SK-N-SH treated with all-trans-retinoic acid at 6 μM for 48 hours (cell line): ENCODE measurements around the gene MCM5.

Source experiments
- ATAC-seq: fragments of 200-7000 bp; cut with Tn5 transposase; 3 replicates; pipeline ENCODE4 v1.9.1; 2020; ENCODE audit warnings: mild to moderate bottlenecking, moderate library complexity
- ARNTL ChIP-seq: fragments of 450-650 bp; formaldehyde crosslinking; IDR thresholded peaks from 2 replicates; pipeline ENCODE4 v1.5.0; 2020; ENCODE audit warnings: low read depth, mild to moderate bottlenecking, moderate library complexity, borderline replicate concordance
- BACH2 ChIP-seq: fragments of 250-450 bp; sonication (Bioruptor Pico); IDR thresholded peaks from 2 replicates; pipeline ENCODE4 v1.9.0; 2021; ENCODE audit warnings: mild to moderate bottlenecking, borderline replicate concordance
- CREB5 ChIP-seq: fragments of 250-450 bp; sonication (Bioruptor Pico); IDR thresholded peaks from 2 replicates; pipeline ENCODE4 v1.5.1; 2020; ENCODE audit warnings: low read depth, mild to moderate bottlenecking, moderate library complexity
- CSDC2 ChIP-seq: fragments of 250-450 bp; sonication (Bioruptor Pico); IDR thresholded peaks from 2 replicates; pipeline ENCODE4 v1.5.0; 2020; ENCODE audit warnings: mild to moderate bottlenecking, moderate library complexity
- CSRNP3 ChIP-seq: fragments of 250-450 bp; sonication (Bioruptor Pico); IDR thresholded peaks from 2 replicates; pipeline ENCODE4 v1.5.1; 2021; ENCODE audit warnings: mild to moderate bottlenecking, moderate library complexity
- ESRRG ChIP-seq: fragments of 250-450 bp; sonication (Bioruptor Pico); IDR thresholded peaks from 2 replicates; pipeline ENCODE4 v1.6.1; 2021; ENCODE audit warnings: mild to moderate bottlenecking
- GLIS3 ChIP-seq: fragments of 250-450 bp; sonication (Bioruptor Pico); IDR thresholded peaks from 2 replicates; pipeline ENCODE4 v1.5.0; 2020; ENCODE audit warnings: mild to moderate bottlenecking, moderate library complexity
- OSR1 ChIP-seq: fragments of 250-450 bp; sonication (Bioruptor Pico); IDR thresholded peaks from 2 replicates; pipeline ENCODE4 v1.8.0; 2022; ENCODE audit warnings: moderate library complexity, mild to moderate bottlenecking, inconsistent platforms
- PATZ1 ChIP-seq: fragments of 250-450 bp; sonication (Bioruptor Pico); IDR thresholded peaks from 2 replicates; pipeline ENCODE4 v1.8.0; 2020; ENCODE audit warnings: mild to moderate bottlenecking, moderate library complexity, borderline replicate concordance
- PPARA ChIP-seq: fragments of 250-450 bp; sonication (Bioruptor Pico); IDR thresholded peaks from 2 replicates; pipeline ENCODE4 v1.5.0; 2020; ENCODE audit warnings: mild to moderate bottlenecking, borderline replicate concordance
- RARB ChIP-seq: fragments of 250-450 bp; sonication (Bioruptor Pico); IDR thresholded peaks from 2 replicates; pipeline ENCODE4 v1.8.0; 2021; ENCODE audit warnings: mild to moderate bottlenecking, moderate library complexity
- SNAI2 ChIP-seq: fragments of 250-450 bp; sonication (Bioruptor Pico); IDR thresholded peaks from 2 replicates; pipeline ENCODE4 v1.5.0; 2020; ENCODE audit warnings: mild to moderate bottlenecking, moderate library complexity
- TOX ChIP-seq: fragments of 250-450 bp; sonication (Bioruptor Pico); IDR thresholded peaks from 2 replicates; pipeline ENCODE4 v1.8.0; 2021; ENCODE audit warnings: mild to moderate bottlenecking, moderate library complexity, borderline replicate concordance
- TSHZ2 ChIP-seq: fragments of 250-450 bp; sonication (Bioruptor Pico); IDR thresholded peaks from 2 replicates; pipeline ENCODE4 v1.5.0; 2020; ENCODE audit warnings: mild to moderate bottlenecking, moderate library complexity
- ZC3H10 ChIP-seq: fragments of 250-450 bp; sonication (Bioruptor Pico); IDR thresholded peaks from 2 replicates; pipeline ENCODE4 v1.5.1; 2021; ENCODE audit warnings: mild to moderate bottlenecking, moderate library complexity
- ZFP3 ChIP-seq: fragments of 250-450 bp; sonication (Bioruptor Pico); IDR thresholded peaks from 2 replicates; pipeline ENCODE4 v1.5.0; 2020; ENCODE audit warnings: mild to moderate bottlenecking, moderate library complexity
- ZFP30 ChIP-seq: fragments of 450-650 bp; formaldehyde crosslinking; IDR thresholded peaks from 2 replicates; pipeline ENCODE4 v1.5.0; 2022; ENCODE audit warnings: mild to moderate bottlenecking, moderate library complexity
- ZNF565 ChIP-seq: fragments of 450-650 bp; formaldehyde crosslinking; conservative IDR thresholded peaks from 2 replicates; pipeline ENCODE4 v1.5.0; 2020; ENCODE audit warnings: low read depth, mild to moderate bottlenecking, moderate library complexity
- ZNF70 ChIP-seq: fragments of 450-650 bp; formaldehyde crosslinking; IDR thresholded peaks from 2 replicates; pipeline ENCODE4 v1.5.0; 2020; ENCODE audit warnings: mild to moderate bottlenecking, moderate library complexity

Gene MCM5

GRCh38 chr22:35421121-35421520 is 21.2 kb downstream of the MCM5 start:
- TF ChIP-seq ZC3H10 (CRISPR knock-in tag) = no peak
- no peak for TF ChIP-seq CSDC2 (CRISPR knock-in tag)
- TF ChIP-seq GLIS3 (CRISPR knock-in tag) = no peak
- TF ChIP-seq ZFP30 (CRISPR knock-in tag) = no peak
- TF ChIP-seq ZFP3 = no peak
- no peak for ATAC-seq

GRCh38 chr22:35422145-35422544 is 22.2 kb downstream of the MCM5 start:
- ATAC-seq = no peak
- TF ChIP-seq ARNTL (CRISPR knock-in tag) (no peak), GLIS3 (CRISPR knock-in tag) (no peak), ESRRG (CRISPR knock-in tag) (no peak), ZC3H10 (CRISPR knock-in tag) (no peak), ZNF565 (CRISPR knock-in tag) (no peak), OSR1 (CRISPR knock-in tag) (no peak), ZNF70 (no peak), SNAI2 (no peak), PATZ1 (CRISPR knock-in tag) (no peak), CSRNP3 (no peak), TOX (CRISPR knock-in tag) (no peak), PPARA (no peak)

- no peak for TF ChIP-seq SNAI2
- no peak for TF ChIP-seq PPARA
- TF ChIP-seq ZC3H10 (CRISPR knock-in tag) = no peak
- no peak for TF ChIP-seq ESRRG (CRISPR knock-in tag)
- ATAC-seq = no peak
Observed at GRCh38 chr22:35422936-35423335, 23.0 kb downstream of the MCM5 start.

- ATAC-seq = no peak
- TF ChIP-seq BACH2 (CRISPR knock-in tag) (no peak), TOX (CRISPR knock-in tag) (no peak), ZFP30 (CRISPR knock-in tag) (no peak), PPARA (no peak), CREB5 (no peak)
Observed at GRCh38 chr22:35424081-35424480, 24.1 kb downstream of the MCM5 start.

- TF ChIP-seq ESRRG (CRISPR knock-in tag) = no peak
- no peak for TF ChIP-seq CREB5
- ATAC-seq = no peak
Observed at GRCh38 chr22:35424761-35425160, 24.8 kb downstream of the MCM5 start.

GRCh38 chr22:35425546-35425945 is 25.6 kb downstream of the MCM5 start:
- ATAC-seq = no peak
- TF ChIP-seq PATZ1 (CRISPR knock-in tag) (no peak), TSHZ2 (no peak), RARB (CRISPR knock-in tag) (no peak), ZFP3 (no peak), ESRRG (CRISPR knock-in tag) (no peak), TOX (CRISPR knock-in tag) (no peak), PPARA (no peak), SNAI2 (no peak), ARNTL (CRISPR knock-in tag) (no peak), ZC3H10 (CRISPR knock-in tag) (no peak), GLIS3 (CRISPR knock-in tag) (no peak), ZFP30 (CRISPR knock-in tag) (no peak), ZNF70 (no peak), CREB5 (no peak)
